ENCODE measurements around the gene MICU1.

The MICU1 gene

DNA sequence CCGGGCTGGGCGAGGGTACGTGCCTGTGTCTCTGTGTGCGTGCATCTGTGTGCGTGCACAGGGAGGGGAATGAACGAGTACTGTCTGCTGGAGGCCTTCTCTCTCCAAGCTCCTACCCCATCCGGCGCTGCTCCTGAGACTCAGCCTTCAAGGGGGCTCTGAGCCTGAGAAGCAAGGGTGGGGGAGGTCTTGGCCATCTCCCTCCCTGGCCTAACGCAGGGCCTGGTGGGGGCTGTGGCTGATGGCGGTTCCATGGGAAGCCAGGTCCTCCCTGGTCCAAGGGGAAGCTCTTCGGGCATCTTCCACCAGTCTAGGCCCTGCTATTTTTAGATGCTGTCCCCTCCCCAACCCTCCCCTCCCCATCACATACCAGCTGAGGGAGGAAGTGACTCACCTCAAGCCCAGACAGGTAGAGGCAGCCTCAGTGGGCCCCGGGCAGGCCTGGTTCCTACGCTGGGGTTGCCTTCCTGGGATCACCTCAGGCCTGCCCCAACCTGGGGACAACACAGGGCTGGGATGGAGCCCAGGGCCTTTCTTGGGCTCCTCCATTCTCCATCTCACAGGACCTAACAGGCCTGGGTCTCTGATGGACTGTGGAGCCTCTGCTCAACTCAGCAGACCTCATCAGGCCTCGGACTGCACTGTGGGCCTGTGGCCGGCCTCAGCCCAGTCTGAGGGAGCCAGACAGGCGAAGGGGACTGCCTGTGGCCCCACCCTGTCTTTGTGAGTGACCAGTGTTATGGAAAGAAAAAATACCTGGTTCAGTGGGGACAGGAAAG lies 303.4 kb downstream of the MICU1 start:
- no peak for TF ChIP-seq CTCF (IDR thresholded peaks at IDR 0.05; ENCODE audit: control insufficient read depth, extremely low read depth, insufficient read depth)
- DNase-seq (ENCODE audit: low read depth), result no peak
- no peak overlapping the region for H3K4me3 ChIP-seq (ENCODE audit: low read depth, low read length)

DNA sequence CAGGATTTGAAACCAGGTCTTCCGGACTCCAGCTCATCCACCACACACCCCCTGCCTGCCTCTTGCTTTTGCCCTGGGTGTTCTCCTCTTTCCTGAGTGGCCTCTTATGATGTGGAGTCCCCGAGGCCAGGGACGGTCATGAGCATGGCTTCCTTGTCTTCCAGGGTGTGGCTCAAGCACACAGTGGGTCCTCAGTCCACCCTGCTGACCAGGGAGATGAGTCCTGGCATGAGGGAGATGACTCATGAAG lies 303.9 kb downstream of the MICU1 start:
- no peak for TF ChIP-seq CTCF (IDR thresholded peaks at IDR 0.05; ENCODE audit: control insufficient read depth, extremely low read depth, insufficient read depth)
- no peak for DNase-seq (ENCODE audit: low read depth)
- H3K4me3 ChIP-seq (ENCODE audit: low read depth, low read length), result no peak overlapping the region

DNA sequence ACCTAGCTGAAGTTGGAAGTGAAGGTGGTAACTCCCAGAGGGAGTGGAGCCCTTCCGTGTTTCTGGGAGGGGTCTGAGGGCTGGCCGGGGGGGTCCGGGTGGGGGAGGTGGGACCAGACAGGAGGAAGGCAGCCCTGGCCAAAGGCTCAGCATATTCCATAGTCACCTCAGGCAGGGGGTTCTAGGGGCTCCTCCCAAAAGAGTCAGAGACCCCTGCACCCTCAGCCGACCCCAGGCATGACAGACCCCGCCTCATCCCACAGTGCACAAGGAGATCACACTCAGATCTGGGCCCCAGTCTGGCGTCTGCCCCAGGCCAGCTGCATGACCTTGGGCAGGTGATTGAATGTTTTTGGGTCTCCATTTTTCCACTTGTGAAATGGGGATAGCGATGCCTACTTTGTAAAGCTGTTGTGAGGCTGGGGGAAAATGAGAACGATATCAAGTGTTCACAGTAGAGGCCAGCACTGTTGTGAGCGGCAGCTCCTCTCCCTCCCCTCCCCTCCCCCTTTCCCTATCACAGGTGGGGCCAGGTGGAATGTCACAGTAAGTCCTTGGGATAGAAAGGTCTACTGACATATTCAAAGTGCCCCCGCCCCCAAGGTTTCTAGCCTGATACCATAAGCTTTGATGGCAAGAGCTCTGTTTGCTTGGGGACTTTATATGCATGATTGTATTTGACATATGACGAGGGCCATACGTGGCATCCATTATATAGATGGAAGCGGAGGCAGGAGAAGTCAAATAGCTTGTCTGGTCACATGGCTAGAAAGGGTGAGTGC lies 304.4 kb downstream of the MICU1 start:
- H3K4me3 ChIP-seq (ENCODE audit: low read depth, low read length), result no peak overlapping the region
- no peak for DNase-seq (ENCODE audit: low read depth)
- TF ChIP-seq CTCF (IDR thresholded peaks at IDR 0.05; ENCODE audit: control insufficient read depth, extremely low read depth, insufficient read depth), result no peak

DNA sequence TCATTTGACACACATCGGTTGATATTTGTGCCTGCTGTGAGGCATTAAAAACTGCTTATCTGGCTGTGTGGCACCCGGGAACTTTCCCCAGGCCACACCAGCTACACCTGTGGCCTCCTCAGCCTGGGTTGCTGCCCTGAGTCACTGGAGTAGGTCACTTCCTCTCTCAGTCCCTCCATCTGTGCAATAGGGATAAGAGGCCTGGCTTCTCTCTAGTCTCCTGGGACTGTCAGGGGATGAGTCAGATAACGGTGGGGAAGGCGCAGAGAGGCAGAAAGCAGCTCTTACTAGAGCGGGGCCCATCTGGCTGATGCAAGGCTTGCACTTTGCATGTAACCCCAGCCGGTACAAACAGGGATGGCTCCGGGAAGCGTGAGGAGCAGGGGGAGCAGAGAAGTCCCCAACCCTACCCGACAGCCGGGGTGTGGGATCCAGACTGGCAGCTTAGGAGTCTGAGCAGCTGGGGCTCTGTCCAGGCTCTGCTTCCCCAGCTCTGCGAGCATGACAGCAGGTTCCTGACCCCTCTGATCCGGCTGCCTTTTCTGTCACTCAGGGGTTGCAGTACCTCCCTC lies 305.1 kb downstream of the MICU1 start:
- DNase-seq (ENCODE audit: low read depth), result no peak
- no peak overlapping the region for H3K4me3 ChIP-seq (ENCODE audit: low read depth, low read length)
- no peak for TF ChIP-seq CTCF (IDR thresholded peaks at IDR 0.05; ENCODE audit: control insufficient read depth, extremely low read depth, insufficient read depth)

DNA sequence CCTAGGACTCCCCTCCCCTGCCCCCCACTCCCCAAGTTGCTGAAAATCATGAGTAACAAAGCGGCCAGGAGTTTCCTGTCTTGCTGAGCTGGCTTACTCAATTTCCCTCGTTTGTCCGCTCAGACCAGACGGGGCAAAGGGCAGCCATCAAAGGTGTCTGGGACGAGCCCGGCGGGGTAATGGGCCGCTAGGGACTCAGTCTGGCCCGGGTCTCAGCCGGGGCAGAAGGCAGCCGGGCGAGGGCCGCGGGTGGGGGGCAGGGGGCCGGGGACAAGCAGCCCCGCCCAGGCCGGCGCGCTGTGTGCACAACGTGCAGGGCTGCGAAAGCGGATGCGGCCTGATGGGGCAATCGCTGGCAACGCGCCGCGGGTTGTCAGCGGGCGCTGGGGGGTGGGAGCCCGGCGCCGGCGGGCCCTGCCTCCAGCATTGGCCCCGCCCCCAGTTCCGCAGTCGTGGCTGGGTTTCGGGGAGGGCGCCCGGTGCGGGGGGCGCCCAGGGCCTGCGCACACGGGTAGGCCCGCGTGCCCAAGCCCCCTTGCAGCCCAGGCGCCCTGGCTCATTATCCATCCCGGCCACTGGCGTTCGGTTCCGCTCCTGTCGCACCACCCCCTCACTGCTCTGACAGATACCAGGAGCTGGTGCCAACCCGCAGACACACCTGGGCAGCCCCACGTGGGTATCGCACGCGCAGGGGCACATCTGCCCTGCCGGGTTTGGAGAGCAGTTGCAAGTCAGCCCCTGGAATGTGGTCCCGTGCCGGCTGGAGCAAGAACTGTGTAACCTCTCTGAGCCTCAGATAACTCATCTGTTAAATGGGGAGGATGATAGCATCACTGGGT lies 306.2 kb downstream of the MICU1 start:
- no peak overlapping the region for H3K4me3 ChIP-seq (ENCODE audit: low read depth, low read length)
- TF ChIP-seq CTCF (IDR thresholded peaks at IDR 0.05; ENCODE audit: control insufficient read depth, extremely low read depth, insufficient read depth), result no peak
- no peak for DNase-seq (ENCODE audit: low read depth)

GRCh38 chr10:72318418-72319262 lies 307.2 kb downstream of the MICU1 start:
- DNase-seq (ENCODE audit: low read depth), result no peak
- no peak overlapping the region for H3K4me3 ChIP-seq (ENCODE audit: low read depth, low read length)
- TF ChIP-seq CTCF (IDR thresholded peaks at IDR 0.05; ENCODE audit: control insufficient read depth, extremely low read depth, insufficient read depth), result no peak

All from LNCaP clone FGC (cell line).